ENCODE data around the gene MAML3.

Gene MAML3

GRCh38 chr4:140149846-140150635 lies 3.9 kb downstream of the MAML3 start:
- Mint-ChIP-seq H3K4me3 (peak overlapping the region; percentile 87), H3K27me3 (ENCODE audit: low read depth) (peaks cover 72% of the 10 kb centered on the region), H3K4me1 (ENCODE audit: low read depth) (peaks cover 23% of the 10 kb centered on the region), H3K9me3 (no peaks in the 10 kb centered on the region), H3K27ac (peak overlapping the region; percentile 82), H3K36me3 (ENCODE audit: low read depth) (no peaks in the 10 kb centered on the region)

- Mint-ChIP-seq H3K27me3 (ENCODE audit: low read depth) (peaks cover 64% of the 10 kb centered on the region), H3K9me3 (no peaks in the 10 kb centered on the region), H3K36me3 (ENCODE audit: low read depth) (no peaks in the 10 kb centered on the region), H3K4me1 (ENCODE audit: low read depth) (peaks cover 2% of the 10 kb centered on the region), H3K4me3 (no peak overlapping the region), H3K27ac (no peak overlapping the region)
Observed at GRCh38 chr4:140144050-140144449, 9.9 kb downstream of the MAML3 start.

GRCh38 chr4:140141210-140141835 lies 12.7 kb downstream of the MAML3 start:
- Mint-ChIP-seq H3K27ac (no peak overlapping the region), H3K4me3 (no peak overlapping the region), H3K27me3 (ENCODE audit: low read depth) (peaks cover 59% of the 10 kb centered on the region), H3K36me3 (ENCODE audit: low read depth) (no peaks in the 10 kb centered on the region), H3K9me3 (no peaks in the 10 kb centered on the region), H3K4me1 (ENCODE audit: low read depth) (peaks cover 5% of the 10 kb centered on the region)

- Mint-ChIP-seq H3K4me3 (no peak overlapping the region), H3K36me3 (ENCODE audit: low read depth) (no peaks in the 10 kb centered on the region), H3K27me3 (ENCODE audit: low read depth) (peaks cover 58% of the 10 kb centered on the region), H3K27ac (no peak overlapping the region), H3K9me3 (no peaks in the 10 kb centered on the region), H3K4me1 (ENCODE audit: low read depth) (peaks cover 5% of the 10 kb centered on the region)
Observed at GRCh38 chr4:140140566-140140965, 13.4 kb downstream of the MAML3 start.

GRCh38 chr4:140138428-140138827 lies 15.6 kb downstream of the MAML3 start:
- Mint-ChIP-seq H3K27me3 (ENCODE audit: low read depth) (peaks cover 56% of the 10 kb centered on the region), H3K4me3 (no peak overlapping the region), H3K9me3 (no peaks in the 10 kb centered on the region), H3K4me1 (ENCODE audit: low read depth) (peaks cover 5% of the 10 kb centered on the region), H3K27ac (no peak overlapping the region), H3K36me3 (ENCODE audit: low read depth) (no peaks in the 10 kb centered on the region)

GRCh38 chr4:140137671-140138070 lies 16.3 kb downstream of the MAML3 start:
- Mint-ChIP-seq H3K4me3 (no peak overlapping the region), H3K27ac (no peak overlapping the region), H3K27me3 (ENCODE audit: low read depth) (peaks cover 51% of the 10 kb centered on the region)

GRCh38 chr4:140136509-140136908 lies 17.5 kb downstream of the MAML3 start:
- H3K27me3 Mint-ChIP-seq (ENCODE audit: low read depth): peaks cover 47% of the 10 kb centered on the region
- no peak overlapping the region for H3K27ac Mint-ChIP-seq
- H3K4me1 Mint-ChIP-seq (ENCODE audit: low read depth): peaks cover 4% of the 10 kb centered on the region
- no peak overlapping the region for H3K4me3 Mint-ChIP-seq
- H3K9me3 Mint-ChIP-seq: no peaks in the 10 kb centered on the region
- H3K36me3 Mint-ChIP-seq (ENCODE audit: low read depth): no peaks in the 10 kb centered on the region

More at GRCh38 chr4:140137671-140138070, 16.3 kb downstream of the MAML3 start:
- H3K9me3 Mint-ChIP-seq: no peaks in the 10 kb centered on the region
- peaks cover 4% of the 10 kb centered on the region for H3K4me1 Mint-ChIP-seq (ENCODE audit: low read depth)
- H3K36me3 Mint-ChIP-seq (ENCODE audit: low read depth): no peaks in the 10 kb centered on the region

- Mint-ChIP-seq H3K4me3 (no peak overlapping the region), H3K27me3 (ENCODE audit: low read depth) (peaks cover 49% of the 10 kb centered on the region), H3K9me3 (no peaks in the 10 kb centered on the region), H3K36me3 (ENCODE audit: low read depth) (no peaks in the 10 kb centered on the region), H3K27ac (no peak overlapping the region), H3K4me1 (ENCODE audit: low read depth) (peaks cover 4% of the 10 kb centered on the region)
Observed at GRCh38 chr4:140135529-140136088, 18.4 kb downstream of the MAML3 start.

GRCh38 chr4:140134746-140135425 lies 19.1 kb downstream of the MAML3 start:
- Mint-ChIP-seq H3K27ac (no peak overlapping the region), H3K4me3 (no peak overlapping the region), H3K9me3 (no peaks in the 10 kb centered on the region), H3K4me1 (ENCODE audit: low read depth) (peaks cover 4% of the 10 kb centered on the region), H3K36me3 (ENCODE audit: low read depth) (no peaks in the 10 kb centered on the region), H3K27me3 (ENCODE audit: low read depth) (peaks cover 55% of the 10 kb centered on the region)

- Mint-ChIP-seq H3K9me3 (no peaks in the 10 kb centered on the region), H3K4me1 (ENCODE audit: low read depth) (peaks cover 4% of the 10 kb centered on the region), H3K27me3 (ENCODE audit: low read depth) (peaks cover 46% of the 10 kb centered on the region), H3K4me3 (no peak overlapping the region), H3K27ac (no peak overlapping the region), H3K36me3 (ENCODE audit: low read depth) (no peaks in the 10 kb centered on the region)
Observed at GRCh38 chr4:140133576-140133975, 20.4 kb downstream of the MAML3 start.

GRCh38 chr4:140131675-140132229 lies 22.2 kb downstream of the MAML3 start:
- Mint-ChIP-seq H3K4me1 (ENCODE audit: low read depth) (no peaks in the 10 kb centered on the region), H3K9me3 (no peaks in the 10 kb centered on the region), H3K27ac (no peak overlapping the region), H3K36me3 (ENCODE audit: low read depth) (no peaks in the 10 kb centered on the region), H3K4me3 (no peak overlapping the region), H3K27me3 (ENCODE audit: low read depth) (peaks cover 45% of the 10 kb centered on the region)

GRCh38 chr4:140130677-140131076 lies 23.3 kb downstream of the MAML3 start:
- Mint-ChIP-seq H3K27me3 (ENCODE audit: low read depth) (peaks cover 51% of the 10 kb centered on the region), H3K9me3 (no peaks in the 10 kb centered on the region), H3K4me1 (ENCODE audit: low read depth) (no peaks in the 10 kb centered on the region), H3K4me3 (no peak overlapping the region), H3K27ac (no peak overlapping the region), H3K36me3 (ENCODE audit: low read depth) (no peaks in the 10 kb centered on the region)

- Mint-ChIP-seq H3K27me3 (ENCODE audit: low read depth) (peaks cover 39% of the 10 kb centered on the region), H3K4me3 (no peak overlapping the region), H3K27ac (no peak overlapping the region), H3K36me3 (ENCODE audit: low read depth) (peaks cover 2% of the 10 kb centered on the region), H3K4me1 (ENCODE audit: low read depth) (peaks cover 7% of the 10 kb centered on the region), H3K9me3 (no peaks in the 10 kb centered on the region)
Observed at GRCh38 chr4:140127422-140127821, 26.6 kb downstream of the MAML3 start.

GRCh38 chr4:140126261-140126660 lies 27.7 kb downstream of the MAML3 start:
- Mint-ChIP-seq H3K27ac (no peak overlapping the region), H3K36me3 (ENCODE audit: low read depth) (peaks cover 2% of the 10 kb centered on the region), H3K4me3 (no peak overlapping the region), H3K27me3 (ENCODE audit: low read depth) (peaks cover 44% of the 10 kb centered on the region), H3K4me1 (ENCODE audit: low read depth) (peaks cover 7% of the 10 kb centered on the region), H3K9me3 (no peaks in the 10 kb centered on the region)
